Endothelial cell of umbilical vein (primary cell): ENCODE measurements around the gene PLEKHG5. TPM values are rescaled to one million over a fixed set of nuclear protein-coding genes. Genes with fewer than 3 reads are reported as not detected.

Experiments
- BruUV-seq: library from RNA; stranded (reverse); fragments of 400-500 nt; replicated peaks from 2 replicates; lab custom pipeline; 2021; lab: Mats Ljungman, UMichigan
- CTCF ChIA-PET: fragments of 300-600, 350-600 bp; sonication (Branson Sonifier 250); formaldehyde crosslinking; loops from one replicate; lab custom pipeline; 2021; ENCODE audit warnings: antibody characterized with exemption, inconsistent platforms; lab: Charles Lee
- POLR2A ChIA-PET: fragments of 300-600, 350-600 bp; sonication (Branson Sonifier 250); formaldehyde crosslinking; loops from one replicate; lab custom pipeline; 2021; ENCODE audit warnings: antibody characterized with exemption, inconsistent platforms; lab: Charles Lee
- DNase-seq: peaks from one replicate; pipeline ENCODE4 v3.0.0-alpha.2; 2011; ENCODE audit warnings: low read depth, low spot score
- FAIRE-seq: peaks from 2 replicates; lab custom pipeline; 2011; peaks lifted over from hg19 to GRCh38; lab: Jason Lieb, UNC
- H2AFZ ChIP-seq: 2 replicates; pipeline ENCODE4 v1.6.0; 2012; ENCODE audit warnings: low read depth, low read length, control low read depth, inconsistent platforms
- H3K27ac ChIP-seq: 2 replicates; pipeline ENCODE4 v1.5.1; 2011; ENCODE audit warnings: low read depth, mild to moderate bottlenecking, control low read depth, low read length, moderate library complexity; ENCODE audit not compliant: insufficient read depth
- H3K27me3 ChIP-seq, 2 experiments: 2 replicates each; pipeline versions ENCODE4 v1.6.0 to v1.6.1; 2011; ENCODE audit warnings: low read length in 2 of 2, mixed read lengths in 1 of 2; ENCODE audit not compliant: control insufficient read depth in 2 of 2, insufficient read depth in 2 of 2
- H3K36me3 ChIP-seq, 2 experiments: 2 replicates in 1 of 2; 3 replicates in 1 of 2; pipeline ENCODE4 v1.5.1; 2011; ENCODE audit warnings: low read length in 2 of 2, mild to moderate bottlenecking in 1 of 2, moderate library complexity in 1 of 2; ENCODE audit not compliant: control insufficient read depth in 2 of 2, insufficient read depth in 2 of 2; ENCODE audit errors: extremely low read depth in 1 of 2
- H3K4me1 ChIP-seq: 3 replicates; pipeline ENCODE4 v1.5.1; 2011; ENCODE audit warnings: mild to moderate bottlenecking, low read length; ENCODE audit not compliant: control insufficient read depth, insufficient read depth; ENCODE audit errors: extremely low read depth
- H3K4me2 ChIP-seq: 2 replicates; pipeline ENCODE4 v1.6.1; 2011; ENCODE audit warnings: low read length, control low read depth, mixed read lengths; ENCODE audit not compliant: insufficient read depth
- H3K4me3 ChIP-seq, 3 experiments: fragments of 200-600 bp in 1 of 3; sonication (generic), shearing (Covaris generic) in 1 of 3; replicated peaks in 1 of 3; 2 replicates each; pipeline ENCODE4 v1.5.1; 2011 to 2016; ENCODE audit warnings: control low read depth in 3 of 3, low read length in 3 of 3, mild to moderate bottlenecking in 2 of 3, inconsistent platforms in 1 of 3, low read depth in 1 of 3, moderate library complexity in 1 of 3; ENCODE audit not compliant: insufficient read depth in 1 of 3
- H3K79me2 ChIP-seq: 2 replicates; pipeline ENCODE4 v1.6.0; 2012; ENCODE audit warnings: low read length, inconsistent platforms; ENCODE audit not compliant: control insufficient read depth, insufficient read depth
- H3K9ac ChIP-seq: replicated peaks from 2 replicates; pipeline ENCODE3; 2011; ENCODE audit warnings: low read length, control low read depth; ENCODE audit not compliant: insufficient read depth; ENCODE audit errors: extremely low read depth
- H3K9me1 ChIP-seq: replicated peaks from 3 replicates; pipeline ENCODE4 v1.6.0; 2011; ENCODE audit warnings: mild to moderate bottlenecking, low read length; ENCODE audit not compliant: control insufficient read depth, insufficient read depth; ENCODE audit errors: extremely low read depth
- H3K9me3 ChIP-seq: replicated peaks from 2 replicates; pipeline ENCODE4 v1.5.1; 2012; ENCODE audit warnings: low read length, inconsistent platforms; ENCODE audit not compliant: control insufficient read depth, insufficient read depth
- H4K20me1 ChIP-seq: replicated peaks from 2 replicates; pipeline ENCODE3; 2011; ENCODE audit warnings: mild to moderate bottlenecking, low read length; ENCODE audit not compliant: control insufficient read depth, insufficient read depth; ENCODE audit errors: extremely low read depth
- EZH2 ChIP-seq: IDR thresholded peaks from 2 replicates; pipeline ENCODE4 v1.6.1; 2012; ENCODE audit warnings: borderline replicate concordance, low read depth, mild to moderate bottlenecking, moderate library complexity, low read length, inconsistent platforms; ENCODE audit not compliant: severe bottlenecking
- FOS ChIP-seq: IDR thresholded peaks from 2 replicates; pipeline ENCODE4 v1.6.1; 2011; ENCODE audit warnings: mild to moderate bottlenecking, low read length, moderate library complexity, borderline replicate concordance; ENCODE audit not compliant: insufficient read depth
- GATA2 ChIP-seq: IDR thresholded peaks from 2 replicates; pipeline ENCODE4 v1.7.0; 2011; ENCODE audit warnings: low read depth, mild to moderate bottlenecking, moderate library complexity, mixed read lengths, low read length; ENCODE audit not compliant: insufficient read length, insufficient read depth
- MAX ChIP-seq: IDR thresholded peaks from 2 replicates; pipeline ENCODE4 v1.6.1; 2011; ENCODE audit not compliant: insufficient read depth, insufficient read length
- POLR2A ChIP-seq: IDR thresholded peaks from 2 replicates; pipeline ENCODE4 v1.6.1; 2012; ENCODE audit warnings: low read depth, mild to moderate bottlenecking, control low read depth, low read length
- POLR2AphosphoS5 ChIP-seq: IDR thresholded peaks from 2 replicates; pipeline ENCODE4 v1.6.1; 2012; ENCODE audit warnings: low read depth, mild to moderate bottlenecking, control low read depth, low read length, moderate library complexity; ENCODE audit not compliant: insufficient read depth
- dilution Hi-C: fragments of 300-500 bp; cut with MboI; formaldehyde crosslinking; loops from one replicate; pipeline ENCODE4 v1.15.0; 2019; ENCODE audit warnings: low sequenced_read_pairs; ENCODE audit not compliant: extremely low pct_ligation_motif_present
- intact Hi-C: fragments of 100-400 bp; cut with micrococcal nuclease; formaldehyde crosslinking; loops from one replicate; pipeline ENCODE4 v1.10.0; 2022
- polyA plus RNA-seq, 4 experiments: library from polyadenylated mRNA; depleted of rRNA in 3 of 4; stranded (reverse) in 3 of 4; unstranded in 1 of 4; fragments of >200 nt; gene quantifications; 2 replicates each; pipeline versions ENCODE4 v1.2.1 to v1.2.3, GENCODE V29; 2011 to 2012; ENCODE audit warnings: missing spikeins in 1 of 4
- total RNA-seq: library from RNA; stranded (reverse); gene quantifications from 2 replicates; pipeline ENCODE4 v1.2.3, GENCODE V29; 2021

PLEKHG5 gene
- total and polyA plus RNA-seq, 2 donors (not counting 3 experiments of a cell fraction or from before 2014, with no cell fraction given): 30.6 to 56.9 TPM

- peak; percentile 24 for TF ChIP-seq EZH2
- TF ChIP-seq FOS: no peak
- TF ChIP-seq POLR2A: peak; percentile 16
- Histone ChIP-seq H3K4me3 (peak overlapping the region in 1 of 3 experiments; percentile 40), H3K27me3 (peaks cover 0 to 10% of the 10 kb centered on the region in 2 experiments), H3K9me3 (no peaks in the 10 kb centered on the region), H3K9me1 (no peaks in the 10 kb centered on the region), H3K4me1 (peaks cover 35% of the 10 kb centered on the region), H3K36me3 (no peaks in the 10 kb centered on the region), H4K20me1 (no peaks in the 10 kb centered on the region), H3K79me2 (no peaks in the 10 kb centered on the region), H3K9ac (peak overlapping the region; percentile 46), H3K4me2 (peak overlapping the region; percentile 74), H2AFZ (peak overlapping the region; percentile 80), H3K27ac (no peak overlapping the region)
- POLR2A ChIA-PET: no interaction called here
- DNase-seq (no peak), FAIRE-seq (no peak)
- no TSS peak for BruUV-seq
- dilution Hi-C loops: no loop called here
- intact Hi-C loops: loop anchor here (5.0 kb wide), 3 partner anchors 158 to 368 kb away; partner anchors contain the start of genes GPR153 and ICMT
- CTCF ChIA-PET: interaction anchor here (1.0 to 11.1 kb wide), 9 partner anchors 11 to 216 kb away, joined by 3 to 202 read pairs (median 4); no protein-coding TSS in a partner anchor
Observed at GRCh38 chr1:6420454-6421042, 70.9 kb downstream of the PLEKHG5 start.

DNA sequence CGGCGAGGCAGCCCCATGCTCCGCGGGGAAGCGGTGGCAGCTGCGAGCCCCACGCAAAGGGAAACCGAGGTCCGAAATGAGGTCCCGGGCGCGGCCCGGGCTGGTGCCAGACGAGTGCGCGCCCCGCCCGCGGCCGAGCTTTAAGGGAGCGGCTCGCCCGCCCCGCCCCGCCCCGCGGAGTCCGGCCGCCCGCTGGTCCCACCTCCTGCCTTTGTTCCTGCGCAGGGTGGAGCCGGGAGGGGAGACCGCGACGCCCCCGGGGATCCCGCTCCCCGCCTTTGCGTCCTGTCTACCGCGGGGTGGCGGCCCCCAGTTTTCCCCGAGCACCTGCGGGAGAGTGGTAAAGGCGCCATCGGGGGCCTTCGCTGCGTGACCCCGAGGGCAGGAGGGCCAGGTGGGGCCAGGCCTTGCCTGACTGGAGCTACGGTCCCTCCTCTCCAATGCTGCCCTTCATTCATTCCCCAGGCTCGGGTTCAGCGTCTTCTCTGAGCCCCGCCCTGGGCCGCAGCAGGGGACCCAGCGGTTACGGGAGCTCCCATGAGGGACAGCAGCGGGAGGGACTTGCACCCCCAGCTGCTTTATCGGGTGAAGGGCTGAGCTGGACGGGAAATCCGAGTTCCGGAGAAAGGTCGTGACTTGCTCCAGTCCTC, 71.5 kb downstream of the PLEKHG5 start, which contains the start of gene HES2:
HES2 (minus strand) TSS at position 116 of the 650 bp plus-strand sequence; CDS start at position 17, 99 bp downstream.
- dilution Hi-C loops: no loop called here
- Histone ChIP-seq H3K9ac (peak within 1 kb of the TSS; percentile 46), H3K4me3 (peak within 1 kb of the TSS; percentile 24 to 40 (median 34)), H3K9me3 (no peaks in the 10 kb centered on the region), H3K27ac (peak within 1 kb of the TSS; percentile 31), H3K9me1 (no peaks in the 10 kb centered on the region), H4K20me1 (no peaks in the 10 kb centered on the region), H2AFZ (peak within 1 kb of the TSS; percentile 80), H3K36me3 (no peaks in the 10 kb centered on the region), H3K79me2 (no peaks in the 10 kb centered on the region), H3K4me1 (peaks cover 35% of the 10 kb centered on the region), H3K27me3 (peaks cover 4 to 8% of the 10 kb centered on the region in 2 experiments), H3K4me2 (peak within 1 kb of the TSS; percentile 74)
- TF ChIP-seq FOS (no peak), POLR2AphosphoS5 (peak; percentile 56), POLR2A (peak; percentile 41), MAX (no peak), GATA2 (peak; percentile 55)
- no TSS peak for BruUV-seq
- peak; percentile 95 for FAIRE-seq
- DNase-seq: peak; percentile 36
- ChIA-PET POLR2A (no interaction called here), CTCF (interaction anchor here (0.9 to 11.1 kb wide), 9 partner anchors 11 to 62 kb away, joined by 3 to 202 read pairs (median 3); no protein-coding TSS in a partner anchor)
- intact Hi-C loops: loop anchor here (5.0 kb wide), 3 partner anchors 158 to 368 kb away; partner anchors contain the start of genes GPR153 and ICMT
